Stimulated activated CD8-positive, alpha-beta memory T cell treated with anti-CD3 and anti-CD28 coated beads, Interleukin-4, amount 100 ng/mL, for 1 hour (primary cell): Measurements from ENCODE around the gene INAFM2.

Experiments
- DNase-seq, 2 donors: peaks; one replicate each; pipeline ENCODE4 v3.0.0-alpha.2; 2020; ENCODE audit warnings: low read depth in 2 of 2, low spot score in 1 of 2

The INAFM2 gene

DNA sequence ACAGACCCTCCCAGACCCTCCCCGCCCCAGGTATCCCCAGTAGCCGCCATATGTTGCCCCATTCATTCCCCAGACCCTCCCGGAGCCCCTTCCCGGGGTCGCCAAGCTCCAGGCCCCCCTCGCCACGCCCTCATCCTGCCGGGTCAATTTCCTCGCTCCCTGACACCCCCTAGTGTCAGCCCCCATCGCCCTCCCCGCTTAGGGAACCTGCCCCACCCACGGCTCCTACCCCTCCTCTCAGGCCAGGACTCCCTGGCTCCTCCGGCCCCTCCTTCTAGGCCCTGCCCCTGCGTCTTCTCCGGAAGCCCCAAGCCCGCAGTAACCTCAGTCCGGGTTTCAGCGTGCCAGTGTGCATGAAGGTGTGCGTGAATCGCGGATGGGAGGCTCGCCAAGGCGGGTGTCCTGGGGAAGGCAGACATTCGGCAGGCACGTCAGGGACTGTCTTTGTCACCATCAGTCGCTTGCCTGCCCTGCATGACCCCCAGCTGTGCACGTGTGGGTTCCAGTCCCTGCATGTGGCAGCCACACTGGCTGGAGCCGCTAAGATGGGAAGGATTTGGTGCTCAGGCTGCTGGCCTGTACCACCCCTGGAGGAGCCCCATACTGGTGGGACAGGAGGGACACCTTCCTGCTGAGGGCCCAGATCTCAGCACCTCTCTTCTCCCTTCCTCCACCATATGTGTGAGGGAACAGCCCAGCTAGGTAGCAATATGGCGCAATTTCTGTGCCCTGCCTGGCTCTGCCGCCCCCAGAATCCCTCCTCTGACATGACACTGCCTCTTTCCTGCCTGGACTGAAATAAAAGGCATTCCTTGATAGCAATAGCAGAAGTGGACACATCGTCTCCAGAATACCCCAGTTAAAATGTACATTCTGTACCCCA is 35.2 kb downstream of the INAFM2 start:
- DNase-seq: no peak

DNA sequence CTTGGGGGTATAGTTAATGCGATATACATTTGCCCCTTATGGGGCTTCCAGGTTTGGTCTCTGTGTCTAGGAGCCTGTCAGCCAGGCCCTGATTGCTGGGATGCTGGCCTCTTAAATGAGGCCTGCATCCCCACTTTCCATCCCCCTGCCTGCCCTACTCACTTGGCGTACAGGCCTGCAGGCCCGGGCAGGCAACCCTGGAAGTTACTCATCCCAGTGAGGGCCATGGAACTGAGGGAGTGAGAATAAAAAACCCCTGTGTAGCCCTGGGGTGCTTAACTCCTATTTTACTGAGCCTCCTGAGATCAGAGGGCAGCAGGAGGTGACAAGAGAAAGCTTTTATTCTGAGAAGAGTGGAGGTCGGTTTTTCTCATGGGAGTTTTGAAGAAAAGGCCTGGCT is 36.5 kb downstream of the INAFM2 start:
- DNase-seq: no peak

DNA sequence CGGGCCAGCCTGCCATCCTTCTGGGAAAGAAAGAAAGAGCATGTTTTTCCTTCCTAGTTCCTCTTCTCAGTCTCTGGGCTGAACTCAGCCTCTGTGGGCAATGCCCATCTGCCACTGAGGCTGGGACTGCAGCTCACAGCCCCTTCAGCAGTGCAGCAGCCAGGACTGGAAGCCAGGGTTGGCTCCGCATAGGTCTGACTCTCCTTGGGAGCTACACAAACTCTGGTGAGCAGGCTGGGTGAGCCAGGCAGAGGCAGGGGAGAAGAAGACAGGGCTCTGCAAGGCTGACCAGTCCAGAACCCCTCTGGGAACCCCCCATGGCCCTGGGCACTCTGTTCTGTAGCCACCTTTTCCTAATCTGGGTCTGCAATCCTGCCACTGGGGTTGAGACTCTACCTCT is 38.1 kb downstream of the INAFM2 start:
- no peak for DNase-seq

DNA sequence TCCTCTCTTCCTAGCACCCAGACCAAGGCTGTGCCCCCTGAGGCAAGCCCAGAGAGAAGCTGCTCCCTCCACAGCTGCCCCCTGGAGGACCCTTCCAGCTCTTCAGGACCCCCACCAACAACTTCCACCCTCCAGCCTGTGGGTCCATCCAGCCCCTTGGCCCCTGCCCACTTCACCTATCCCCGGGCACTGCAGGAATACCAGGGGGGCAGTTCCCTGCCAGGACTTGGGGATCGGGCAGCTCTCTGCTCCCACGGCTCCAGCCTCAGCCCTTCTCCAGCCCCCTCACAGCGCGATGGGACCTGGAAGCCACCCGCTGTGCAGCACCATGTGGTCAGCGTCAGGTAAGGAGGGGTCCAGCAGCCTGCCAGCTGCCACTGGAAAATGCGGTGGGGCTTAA is 40.1 kb downstream of the INAFM2 start:
- DNase-seq: no peak

DNA sequence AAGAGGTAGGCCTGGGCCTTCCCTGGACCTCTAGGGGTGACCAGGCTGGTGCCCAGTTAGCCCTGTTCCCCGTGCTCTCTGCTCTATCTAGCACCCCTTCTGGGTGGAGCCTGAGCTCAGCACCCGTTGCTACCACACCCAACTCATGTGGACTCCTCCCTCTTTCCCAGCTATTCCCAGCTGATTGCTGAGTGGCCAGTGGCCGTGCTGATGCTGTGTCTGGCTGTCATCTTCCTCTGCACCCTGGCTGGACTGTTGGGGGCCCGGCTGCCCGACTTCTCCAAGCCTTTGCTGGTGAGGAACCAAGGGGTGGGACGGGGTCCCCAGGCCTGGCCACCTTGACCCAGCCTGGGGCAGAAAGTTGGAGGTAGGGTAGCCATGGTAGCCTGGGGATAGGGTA is 40.8 kb downstream of the INAFM2 start:
- DNase-seq: no peak

DNA sequence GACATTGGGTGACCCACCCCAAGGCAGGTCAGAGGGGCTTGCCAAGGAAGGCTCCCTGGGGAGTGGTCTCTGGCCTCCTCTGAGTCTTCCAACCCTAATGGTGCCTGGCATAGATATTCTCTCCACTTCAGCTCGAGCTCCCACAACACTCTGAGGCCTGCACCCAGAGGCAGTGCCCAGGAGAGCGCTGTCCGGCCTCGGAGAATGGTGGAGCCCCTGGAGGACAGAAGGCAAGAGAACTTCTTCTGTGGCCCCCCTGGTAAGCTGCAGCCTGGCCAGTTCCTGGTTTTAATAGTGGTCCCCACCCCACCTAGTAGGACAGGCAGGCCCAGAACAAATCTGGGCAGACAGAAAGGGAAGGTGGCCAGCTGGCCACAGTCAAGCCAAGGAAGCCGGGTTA is 41.5 kb downstream of the INAFM2 start:
- DNase-seq: no peak

DNA sequence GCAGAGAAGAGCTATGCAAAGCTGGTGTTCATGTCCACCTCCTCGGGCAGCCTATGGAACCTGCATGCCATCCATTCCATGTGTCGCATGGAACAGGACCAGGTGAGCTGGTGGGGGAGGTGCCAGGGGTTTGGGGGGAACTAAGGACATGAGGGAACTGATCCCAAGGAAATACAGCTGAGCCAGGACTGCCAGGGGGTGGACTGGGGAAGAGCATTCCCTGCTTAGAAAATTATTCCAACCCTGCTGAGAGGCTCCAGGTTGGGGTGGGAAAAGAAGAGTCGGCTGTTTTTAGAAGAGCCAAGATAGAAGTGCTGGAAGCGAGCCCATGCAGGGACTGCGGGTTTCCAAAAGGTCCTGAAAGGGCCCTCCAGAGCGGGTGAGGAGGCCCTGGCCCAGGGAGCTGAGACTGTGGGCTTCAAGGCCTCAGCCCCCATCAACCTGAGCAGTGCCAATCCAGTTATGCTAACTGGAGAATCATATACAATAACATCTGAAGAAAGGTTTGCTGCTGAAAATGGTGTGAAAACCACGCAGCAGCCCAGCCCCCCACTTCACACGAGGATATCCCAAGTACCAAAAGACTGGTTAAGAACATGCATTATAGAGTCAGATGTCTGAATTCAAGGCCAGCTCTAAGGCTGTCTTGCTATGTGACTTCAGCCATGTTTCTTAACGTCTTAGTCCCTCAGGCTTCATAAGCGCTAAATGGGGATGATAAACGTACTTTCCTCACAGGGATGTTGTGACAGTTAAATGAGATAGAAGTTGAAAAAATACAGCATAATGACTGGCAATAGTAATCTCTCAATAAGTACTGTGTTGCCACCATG is 42.3 kb downstream of the INAFM2 start:
- no peak for DNase-seq

DNA sequence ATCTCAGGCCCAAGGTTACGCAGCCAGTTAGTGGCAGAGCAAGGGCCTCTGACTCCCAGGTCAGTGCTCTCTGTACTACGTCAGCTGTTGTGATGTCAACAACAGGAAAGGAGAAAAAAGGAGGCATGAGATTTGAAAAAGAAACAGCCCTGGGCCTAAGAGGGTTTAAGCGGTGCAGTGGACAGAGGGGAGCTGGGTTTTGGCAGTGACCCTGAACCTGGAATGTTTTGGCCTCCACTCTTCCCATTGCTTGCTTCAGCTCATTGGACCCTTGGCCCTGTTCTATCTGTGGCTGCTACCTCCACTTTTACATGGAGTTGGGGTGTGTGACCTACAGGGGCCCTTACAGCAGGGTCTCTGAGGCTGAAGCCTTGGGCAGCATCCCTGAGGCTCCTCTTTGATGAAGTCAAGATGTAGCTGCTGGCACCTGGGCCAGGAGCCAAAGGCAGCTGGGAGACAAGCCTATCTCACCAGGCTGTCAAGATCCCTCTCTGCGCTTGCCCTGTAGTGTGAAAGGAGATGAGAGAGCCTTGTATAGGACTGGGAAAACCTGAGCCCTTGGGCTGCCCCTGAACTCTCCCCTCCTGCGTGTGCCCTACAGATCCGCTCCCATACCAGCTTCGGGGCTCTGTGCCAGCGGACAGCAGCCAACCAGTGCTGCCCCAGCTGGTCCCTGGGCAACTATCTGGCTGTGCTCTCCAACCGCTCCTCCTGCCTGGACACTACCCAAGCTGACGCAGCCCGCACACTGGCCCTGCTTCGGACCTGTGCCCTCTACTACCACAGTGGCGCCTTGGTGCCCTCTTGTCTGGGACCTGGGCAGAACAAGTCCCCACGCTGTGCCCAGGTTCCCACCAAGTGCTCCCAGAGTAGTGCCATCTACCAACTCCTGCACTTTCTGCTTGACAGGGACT is 43.2 kb downstream of the INAFM2 start:
- DNase-seq: no peak

DNA sequence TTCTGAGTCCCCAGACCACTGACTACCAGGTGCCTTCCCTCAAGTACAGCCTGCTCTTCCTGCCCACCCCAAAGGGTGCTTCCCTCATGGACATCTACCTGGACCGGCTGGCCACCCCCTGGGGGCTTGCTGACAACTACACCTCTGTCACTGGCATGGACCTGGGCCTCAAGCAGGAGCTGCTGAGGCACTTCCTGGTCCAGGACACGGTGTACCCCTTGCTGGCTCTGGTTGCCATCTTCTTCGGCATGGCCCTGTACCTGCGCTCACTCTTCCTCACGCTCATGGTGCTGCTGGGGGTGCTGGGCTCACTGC is 43.8 kb downstream of the INAFM2 start:
- DNase-seq: no peak

DNA sequence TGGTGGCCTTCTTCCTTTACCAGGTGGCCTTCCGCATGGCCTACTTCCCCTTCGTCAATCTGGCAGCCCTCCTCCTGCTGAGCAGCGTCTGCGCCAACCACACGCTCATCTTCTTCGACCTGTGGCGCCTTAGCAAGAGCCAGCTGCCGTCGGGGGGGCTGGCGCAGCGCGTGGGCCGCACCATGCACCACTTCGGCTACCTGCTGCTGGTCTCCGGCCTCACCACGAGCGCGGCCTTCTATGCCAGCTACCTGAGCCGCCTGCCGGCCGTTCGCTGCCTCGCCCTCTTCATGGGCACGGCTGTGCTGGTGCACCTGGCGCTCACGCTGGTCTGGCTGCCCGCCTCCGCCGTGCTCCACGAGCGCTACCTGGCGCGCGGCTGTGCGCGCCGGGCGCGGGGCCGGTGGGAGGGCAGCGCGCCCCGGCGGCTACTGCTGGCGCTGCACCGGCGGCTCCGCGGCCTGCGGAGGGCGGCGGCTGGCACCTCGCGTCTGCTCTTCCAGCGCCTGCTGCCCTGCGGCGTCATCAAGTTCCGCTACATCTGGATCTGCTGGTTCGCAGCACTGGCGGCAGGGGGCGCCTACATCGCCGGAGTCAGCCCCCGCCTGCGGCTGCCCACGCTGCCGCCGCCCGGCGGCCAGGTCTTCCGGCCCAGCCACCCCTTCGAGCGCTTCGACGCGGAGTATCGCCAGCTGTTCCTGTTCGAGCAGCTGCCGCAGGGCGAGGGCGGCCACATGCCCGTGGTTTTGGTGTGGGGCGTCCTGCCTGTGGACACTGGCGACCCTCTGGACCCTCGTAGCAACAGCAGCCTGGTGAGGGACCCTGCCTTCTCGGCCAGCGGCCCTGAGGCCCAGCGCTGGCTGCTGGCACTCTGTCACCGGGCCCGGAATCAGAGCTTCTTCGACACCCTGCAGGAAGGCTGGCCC is 44.5 kb downstream of the INAFM2 start:
- DNase-seq: peak; percentile 66 to 68

DNA sequence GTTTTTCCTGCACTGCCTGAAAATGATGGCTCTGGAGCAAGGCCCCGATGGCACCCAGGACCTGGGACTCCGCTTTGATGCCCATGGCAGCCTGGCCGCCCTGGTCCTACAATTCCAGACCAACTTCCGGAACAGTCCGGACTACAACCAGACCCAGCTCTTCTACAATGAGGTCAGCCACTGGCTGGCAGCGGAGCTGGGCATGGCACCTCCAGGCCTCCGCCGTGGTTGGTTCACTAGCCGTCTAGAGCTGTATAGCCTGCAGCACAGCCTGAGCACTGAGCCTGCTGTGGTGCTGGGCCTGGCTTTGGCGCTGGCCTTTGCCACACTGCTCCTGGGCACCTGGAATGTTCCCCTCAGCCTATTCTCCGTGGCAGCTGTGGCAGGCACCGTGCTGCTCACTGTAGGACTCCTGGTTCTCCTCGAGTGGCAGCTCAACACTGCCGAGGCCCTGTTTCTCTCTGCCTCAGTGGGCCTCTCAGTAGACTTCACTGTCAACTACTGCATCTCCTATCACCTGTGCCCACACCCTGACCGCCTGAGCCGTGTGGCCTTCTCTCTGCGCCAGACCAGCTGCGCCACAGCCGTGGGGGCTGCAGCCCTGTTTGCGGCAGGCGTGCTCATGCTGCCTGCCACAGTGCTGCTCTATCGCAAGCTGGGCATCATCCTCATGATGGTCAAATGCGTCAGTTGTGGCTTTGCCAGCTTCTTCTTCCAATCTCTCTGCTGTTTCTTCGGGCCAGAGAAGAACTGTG is 45.4 kb downstream of the INAFM2 start:
- DNase-seq: no peak

DNA sequence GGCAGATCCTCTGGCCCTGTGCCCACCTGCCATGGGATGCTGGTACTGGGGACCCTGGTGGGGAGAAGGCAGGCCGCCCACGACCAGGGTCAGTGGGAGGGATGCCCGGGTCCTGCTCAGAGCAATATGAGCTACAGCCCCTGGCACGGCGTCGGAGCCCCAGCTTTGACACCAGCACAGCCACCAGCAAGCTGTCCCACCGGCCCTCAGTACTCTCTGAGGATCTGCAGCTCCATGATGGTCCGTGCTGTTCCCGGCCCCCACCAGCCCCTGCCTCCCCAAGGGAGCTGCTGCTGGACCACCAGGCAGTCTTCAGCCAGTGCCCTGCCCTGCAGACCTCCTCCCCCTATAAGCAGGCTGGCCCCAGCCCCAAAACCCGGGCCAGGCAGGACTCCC is 46.0 kb downstream of the INAFM2 start:
- no peak for DNase-seq

DNA sequence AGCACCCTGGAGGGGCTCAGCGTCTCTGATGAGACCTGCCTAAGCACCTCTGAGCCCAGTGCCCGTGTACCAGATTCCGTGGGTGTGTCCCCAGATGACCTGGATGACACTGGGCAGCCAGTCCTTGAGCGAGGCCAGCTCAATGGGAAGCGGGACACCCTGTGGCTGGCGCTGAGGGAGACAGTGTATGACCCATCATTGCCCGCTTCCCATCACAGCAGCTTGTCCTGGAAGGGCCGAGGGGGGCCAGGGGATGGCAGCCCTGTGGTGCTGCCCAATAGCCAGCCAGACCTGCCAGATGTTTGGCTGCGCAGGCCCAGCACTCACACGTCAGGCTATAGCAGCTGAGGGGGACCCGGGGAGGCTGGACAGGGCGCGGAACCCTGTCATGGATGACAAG is 46.5 kb downstream of the INAFM2 start:
- no peak for DNase-seq

DNA sequence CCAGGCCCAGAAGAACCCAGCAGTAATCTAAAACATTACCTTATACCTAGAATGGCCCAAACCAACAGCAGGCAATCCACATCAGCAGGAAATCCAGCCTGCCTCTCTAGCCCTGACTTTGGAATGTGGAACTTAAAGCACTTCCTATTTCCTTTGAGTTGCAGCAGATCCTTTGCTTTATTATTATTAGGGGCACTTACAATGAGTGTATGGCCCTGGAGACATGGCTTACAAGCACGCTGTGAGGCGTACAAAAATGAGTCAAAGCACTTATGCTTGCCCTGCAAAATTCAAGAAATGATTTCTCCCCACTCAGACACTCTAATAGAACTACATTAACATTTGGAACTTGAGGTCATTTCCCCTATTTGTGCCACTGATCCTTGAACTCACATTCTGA is 49.5 kb downstream of the INAFM2 start:
- DNase-seq: no peak
